Measurements from ENCODE around the gene PARVB. TPM values are rescaled to one million over a fixed set of nuclear protein-coding genes. Genes with fewer than 3 reads are reported as not detected.

The PARVB gene
- total RNA-seq, 1 donor from 2014 or later, result 4.4 TPM

DNA sequence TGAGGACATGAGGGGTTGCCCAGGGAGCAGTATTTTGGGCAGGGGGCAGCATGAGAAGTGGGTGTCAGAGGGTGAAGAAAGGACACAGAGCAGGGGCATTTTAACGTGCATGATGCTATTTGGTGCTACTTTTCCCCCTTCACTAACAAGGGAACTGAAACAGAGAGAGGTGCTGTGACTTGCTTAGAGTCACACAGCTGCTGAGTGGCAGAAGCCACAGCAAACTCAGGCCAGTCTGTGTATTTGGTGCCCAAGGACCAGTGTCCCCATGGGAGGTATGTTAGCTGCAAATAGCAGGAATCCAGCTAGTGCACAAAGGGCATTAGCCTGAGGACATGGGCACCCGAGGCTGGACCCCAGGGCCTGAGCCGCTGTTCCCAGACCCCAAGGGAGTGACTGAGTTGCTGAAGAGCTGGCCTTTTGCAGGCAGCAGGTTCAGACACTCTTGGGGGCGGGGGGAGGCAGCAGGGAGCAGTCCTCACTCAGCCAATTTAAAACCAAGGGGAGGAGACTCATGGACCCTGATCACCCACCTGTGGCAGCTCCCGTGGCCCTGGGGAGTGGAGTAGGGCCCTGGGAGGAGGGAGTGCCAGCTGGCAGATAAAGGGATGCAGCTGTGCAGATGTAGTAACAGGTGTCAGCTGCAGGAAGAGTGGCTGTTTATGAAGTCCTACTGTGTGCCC, 171.2 kb downstream of the PARVB start:
- DNase-seq (ENCODE audit: extremely low spot score, unreplicated experiment), result no peak
- H3K36me3 Mint-ChIP-seq (ENCODE audit: unreplicated experiment), result no peaks in the 10 kb centered on the region
- H3K4me3 Mint-ChIP-seq (ENCODE audit: unreplicated experiment), result no peak overlapping the region
- H3K9me3 Mint-ChIP-seq (ENCODE audit: unreplicated experiment), result no peaks in the 10 kb centered on the region
- H3K27me3 Mint-ChIP-seq (ENCODE audit: unreplicated experiment), result peaks cover 24% of the 10 kb centered on the region
- H3K4me1 Mint-ChIP-seq (ENCODE audit: unreplicated experiment), result no peaks in the 10 kb centered on the region
- TF ChIP-seq, protein P1, sequence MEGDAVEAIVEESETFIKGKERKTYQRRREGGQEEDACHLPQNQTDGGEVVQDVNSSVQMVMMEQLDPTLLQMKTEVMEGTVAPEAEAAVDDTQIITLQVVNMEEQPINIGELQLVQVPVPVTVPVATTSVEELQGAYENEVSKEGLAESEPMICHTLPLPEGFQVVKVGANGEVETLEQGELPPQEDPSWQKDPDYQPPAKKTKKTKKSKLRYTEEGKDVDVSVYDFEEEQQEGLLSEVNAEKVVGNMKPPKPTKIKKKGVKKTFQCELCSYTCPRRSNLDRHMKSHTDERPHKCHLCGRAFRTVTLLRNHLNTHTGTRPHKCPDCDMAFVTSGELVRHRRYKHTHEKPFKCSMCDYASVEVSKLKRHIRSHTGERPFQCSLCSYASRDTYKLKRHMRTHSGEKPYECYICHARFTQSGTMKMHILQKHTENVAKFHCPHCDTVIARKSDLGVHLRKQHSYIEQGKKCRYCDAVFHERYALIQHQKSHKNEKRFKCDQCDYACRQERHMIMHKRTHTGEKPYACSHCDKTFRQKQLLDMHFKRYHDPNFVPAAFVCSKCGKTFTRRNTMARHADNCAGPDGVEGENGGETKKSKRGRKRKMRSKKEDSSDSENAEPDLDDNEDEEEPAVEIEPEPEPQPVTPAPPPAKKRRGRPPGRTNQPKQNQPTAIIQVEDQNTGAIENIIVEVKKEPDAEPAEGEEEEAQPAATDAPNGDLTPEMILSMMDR (IDR thresholded peaks at IDR 0.05), result no peak
- no peak overlapping the region for H3K27ac Mint-ChIP-seq (ENCODE audit: unreplicated experiment)

DNA sequence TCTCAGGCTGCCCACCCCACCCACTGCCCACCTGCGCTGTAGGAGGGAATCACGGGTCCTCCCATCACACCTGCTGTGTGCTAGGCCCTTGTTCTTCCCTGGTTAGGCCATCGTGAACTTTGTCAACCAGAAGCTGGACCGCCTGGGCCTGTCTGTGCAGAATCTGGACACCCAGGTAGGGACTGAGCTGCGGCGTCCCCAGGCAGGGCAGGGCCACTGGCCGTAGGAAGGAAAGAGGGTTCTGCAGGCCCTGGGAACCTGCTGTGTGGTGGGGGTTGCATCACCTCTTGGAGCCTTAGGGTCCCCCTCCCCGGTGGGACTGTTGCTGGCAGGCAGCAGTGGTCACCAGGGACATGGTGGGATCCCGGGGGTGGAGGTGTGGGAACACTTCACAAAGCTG, 172.1 kb downstream of the PARVB start:
- TF ChIP-seq, protein P1 (IDR thresholded peaks at IDR 0.05), result no peak
- Mint-ChIP-seq H3K4me3 (ENCODE audit: unreplicated experiment) (no peak overlapping the region), H3K9me3 (ENCODE audit: unreplicated experiment) (no peaks in the 10 kb centered on the region), H3K27ac (ENCODE audit: unreplicated experiment) (no peak overlapping the region), H3K36me3 (ENCODE audit: unreplicated experiment) (no peaks in the 10 kb centered on the region), H3K4me1 (ENCODE audit: unreplicated experiment) (no peaks in the 10 kb centered on the region), H3K27me3 (ENCODE audit: unreplicated experiment) (peaks cover 24% of the 10 kb centered on the region)
- no peak for DNase-seq (ENCODE audit: extremely low spot score, unreplicated experiment)

DNA sequence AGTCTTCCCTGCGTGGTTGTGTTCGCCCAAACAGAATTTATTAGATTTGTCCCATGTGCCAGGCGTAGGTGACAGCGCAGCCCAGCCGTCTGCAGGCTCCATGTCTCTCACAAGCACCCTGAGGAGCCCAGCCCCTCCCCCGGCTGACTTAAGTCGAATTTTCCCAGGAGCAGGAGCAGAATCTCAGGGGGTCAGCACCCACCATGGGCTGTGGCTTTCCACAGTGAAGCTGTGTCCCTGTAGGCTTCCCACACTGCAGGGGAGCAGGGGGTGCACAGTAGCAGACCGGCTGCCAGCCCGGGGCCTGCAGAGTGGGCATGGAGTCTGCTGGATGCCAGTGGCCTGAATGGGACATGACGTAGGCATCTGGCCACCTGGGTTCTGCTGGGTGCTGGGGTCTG, 172.6 kb downstream of the PARVB start:
- Mint-ChIP-seq H3K27me3 (ENCODE audit: unreplicated experiment) (peaks cover 25% of the 10 kb centered on the region), H3K4me3 (ENCODE audit: unreplicated experiment) (no peak overlapping the region), H3K27ac (ENCODE audit: unreplicated experiment) (no peak overlapping the region), H3K4me1 (ENCODE audit: unreplicated experiment) (no peaks in the 10 kb centered on the region), H3K9me3 (ENCODE audit: unreplicated experiment) (no peaks in the 10 kb centered on the region), H3K36me3 (ENCODE audit: unreplicated experiment) (no peaks in the 10 kb centered on the region)
- TF ChIP-seq, protein P1 (IDR thresholded peaks at IDR 0.05), result no peak
- DNase-seq (ENCODE audit: extremely low spot score, unreplicated experiment), result no peak

DNA sequence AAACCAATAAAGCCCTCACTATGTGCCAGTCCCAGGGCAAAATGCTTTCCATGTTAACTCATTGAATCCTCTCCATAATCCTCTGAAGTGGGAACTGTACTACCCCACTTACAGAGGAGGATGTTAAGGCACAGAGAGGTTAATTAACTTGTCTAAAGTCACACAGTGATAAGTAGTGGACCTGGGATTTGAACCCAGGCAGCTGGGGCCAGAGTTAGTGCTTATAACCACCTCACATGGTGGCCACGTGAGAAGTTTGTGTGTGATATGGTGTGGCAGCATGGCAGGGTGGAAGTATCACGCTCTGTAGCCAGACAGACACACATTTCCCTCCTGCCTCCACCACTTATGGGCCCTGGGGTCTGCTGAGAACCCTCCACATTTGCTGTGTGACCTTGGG, 173.2 kb downstream of the PARVB start:
- Mint-ChIP-seq H3K4me3 (ENCODE audit: unreplicated experiment) (no peak overlapping the region), H3K27ac (ENCODE audit: unreplicated experiment) (no peak overlapping the region), H3K27me3 (ENCODE audit: unreplicated experiment) (peaks cover 29% of the 10 kb centered on the region), H3K9me3 (ENCODE audit: unreplicated experiment) (no peaks in the 10 kb centered on the region), H3K36me3 (ENCODE audit: unreplicated experiment) (no peaks in the 10 kb centered on the region), H3K4me1 (ENCODE audit: unreplicated experiment) (no peaks in the 10 kb centered on the region)
- no peak for DNase-seq (ENCODE audit: extremely low spot score, unreplicated experiment)
- TF ChIP-seq, protein P1 (IDR thresholded peaks at IDR 0.05), result no peak

DNA sequence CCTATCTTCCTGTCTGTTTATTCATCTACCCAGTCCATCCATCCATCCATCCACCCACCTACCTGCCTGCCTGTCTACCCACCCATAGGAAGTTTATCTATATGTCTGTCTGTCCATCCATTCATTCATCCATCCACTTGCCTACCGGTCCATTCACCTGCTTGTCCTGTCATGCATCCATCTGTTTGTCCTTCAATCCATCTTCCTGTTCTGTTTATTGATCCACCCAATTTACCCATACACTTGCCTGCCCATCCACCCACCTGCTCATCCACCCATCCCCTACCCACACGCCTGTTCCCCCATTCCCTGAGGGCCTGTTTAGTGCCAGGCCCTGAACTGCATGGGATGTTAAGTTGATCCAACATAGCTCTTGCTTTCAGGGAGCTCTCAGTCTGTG, 175.1 kb downstream of the PARVB start:
- H3K4me3 Mint-ChIP-seq (ENCODE audit: unreplicated experiment), result no peak overlapping the region
- no peaks in the 10 kb centered on the region for H3K4me1 Mint-ChIP-seq (ENCODE audit: unreplicated experiment)
- DNase-seq (ENCODE audit: extremely low spot score, unreplicated experiment), result no peak
- no peak overlapping the region for H3K27ac Mint-ChIP-seq (ENCODE audit: unreplicated experiment)
- H3K27me3 Mint-ChIP-seq (ENCODE audit: unreplicated experiment), result peaks cover 23% of the 10 kb centered on the region
- H3K9me3 Mint-ChIP-seq (ENCODE audit: unreplicated experiment), result no peaks in the 10 kb centered on the region
- TF ChIP-seq, protein P1 (IDR thresholded peaks at IDR 0.05), result no peak
- no peaks in the 10 kb centered on the region for H3K36me3 Mint-ChIP-seq (ENCODE audit: unreplicated experiment)
